ENCODE results near the gene TSC22D3. TPM values are rescaled to one million over a fixed set of nuclear protein-coding genes. Genes with fewer than 3 reads are reported as not detected.
A peak's percentile ranks its signal among the peaks of the same experiment; 100 is the strongest.

TSC22D3 gene
- total RNA-seq, 1 donor from 2014 or later = 107 TPM

GRCh38 chrX:107716816-107717700 is 58.5 kb downstream of the TSC22D3 start:
- Mint-ChIP-seq H3K9me3 (ENCODE audit: unreplicated experiment) (peaks cover 3% of the 10 kb centered on the region), H3K36me3 (ENCODE audit: unreplicated experiment) (no peaks in the 10 kb centered on the region), H3K4me1 (ENCODE audit: low read depth, unreplicated experiment) (peaks cover 9% of the 10 kb centered on the region), H3K27ac (ENCODE audit: unreplicated experiment) (peak overlapping the region; percentile 92), H3K4me3 (ENCODE audit: unreplicated experiment) (peak overlapping the region; percentile 81), H3K27me3 (ENCODE audit: unreplicated experiment) (no peaks in the 10 kb centered on the region)
- DNase-seq = peak; percentile 49
- TF ChIP-seq, protein P1, sequence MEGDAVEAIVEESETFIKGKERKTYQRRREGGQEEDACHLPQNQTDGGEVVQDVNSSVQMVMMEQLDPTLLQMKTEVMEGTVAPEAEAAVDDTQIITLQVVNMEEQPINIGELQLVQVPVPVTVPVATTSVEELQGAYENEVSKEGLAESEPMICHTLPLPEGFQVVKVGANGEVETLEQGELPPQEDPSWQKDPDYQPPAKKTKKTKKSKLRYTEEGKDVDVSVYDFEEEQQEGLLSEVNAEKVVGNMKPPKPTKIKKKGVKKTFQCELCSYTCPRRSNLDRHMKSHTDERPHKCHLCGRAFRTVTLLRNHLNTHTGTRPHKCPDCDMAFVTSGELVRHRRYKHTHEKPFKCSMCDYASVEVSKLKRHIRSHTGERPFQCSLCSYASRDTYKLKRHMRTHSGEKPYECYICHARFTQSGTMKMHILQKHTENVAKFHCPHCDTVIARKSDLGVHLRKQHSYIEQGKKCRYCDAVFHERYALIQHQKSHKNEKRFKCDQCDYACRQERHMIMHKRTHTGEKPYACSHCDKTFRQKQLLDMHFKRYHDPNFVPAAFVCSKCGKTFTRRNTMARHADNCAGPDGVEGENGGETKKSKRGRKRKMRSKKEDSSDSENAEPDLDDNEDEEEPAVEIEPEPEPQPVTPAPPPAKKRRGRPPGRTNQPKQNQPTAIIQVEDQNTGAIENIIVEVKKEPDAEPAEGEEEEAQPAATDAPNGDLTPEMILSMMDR (IDR thresholded peaks at IDR 0.05; ENCODE audit: partially characterized antibody, unreplicated experiment) = no peak

DNA sequence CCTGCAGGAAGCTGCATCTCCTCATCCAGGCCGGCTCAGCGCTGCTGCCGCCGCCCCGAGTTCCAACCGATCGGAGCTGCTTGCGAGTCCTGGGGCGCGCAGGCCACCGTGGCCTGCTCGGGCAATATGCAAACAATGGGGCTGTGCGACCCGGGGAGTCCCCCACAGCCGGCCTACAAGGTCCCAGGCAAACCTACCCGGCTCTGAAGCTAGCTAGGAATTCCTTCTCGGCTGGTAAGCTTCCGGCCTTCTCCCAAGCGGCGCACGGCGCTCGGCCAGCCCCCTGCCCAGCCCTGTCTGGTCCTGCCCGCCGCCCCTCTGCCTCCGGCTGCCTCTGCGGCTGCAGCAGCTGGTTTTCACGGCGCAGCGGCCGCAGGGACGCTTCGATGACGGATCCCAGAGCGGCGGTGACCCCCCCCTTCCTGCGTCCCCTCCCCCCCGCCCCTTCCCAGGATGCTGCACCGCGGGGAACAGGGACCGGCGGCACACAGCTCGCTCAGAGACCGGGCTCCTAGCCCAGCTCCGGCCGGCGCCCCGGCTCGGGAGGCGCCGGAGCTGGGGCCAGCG is 59.4 kb downstream of the TSC22D3 start:
- peak; percentile 73 for DNase-seq
- peak overlapping the region; percentile 95 for H3K27ac Mint-ChIP-seq (ENCODE audit: unreplicated experiment)
- no peaks in the 10 kb centered on the region for H3K27me3 Mint-ChIP-seq (ENCODE audit: unreplicated experiment)
- H3K9me3 Mint-ChIP-seq (ENCODE audit: unreplicated experiment) = peaks cover 5% of the 10 kb centered on the region
- peak overlapping the region; percentile 92 for H3K4me3 Mint-ChIP-seq (ENCODE audit: unreplicated experiment)
- TF ChIP-seq, protein P1 (IDR thresholded peaks at IDR 0.05; ENCODE audit: partially characterized antibody, unreplicated experiment) = no peak
- peaks cover 9% of the 10 kb centered on the region for H3K4me1 Mint-ChIP-seq (ENCODE audit: low read depth, unreplicated experiment)
- H3K36me3 Mint-ChIP-seq (ENCODE audit: unreplicated experiment) = no peaks in the 10 kb centered on the region

DNA sequence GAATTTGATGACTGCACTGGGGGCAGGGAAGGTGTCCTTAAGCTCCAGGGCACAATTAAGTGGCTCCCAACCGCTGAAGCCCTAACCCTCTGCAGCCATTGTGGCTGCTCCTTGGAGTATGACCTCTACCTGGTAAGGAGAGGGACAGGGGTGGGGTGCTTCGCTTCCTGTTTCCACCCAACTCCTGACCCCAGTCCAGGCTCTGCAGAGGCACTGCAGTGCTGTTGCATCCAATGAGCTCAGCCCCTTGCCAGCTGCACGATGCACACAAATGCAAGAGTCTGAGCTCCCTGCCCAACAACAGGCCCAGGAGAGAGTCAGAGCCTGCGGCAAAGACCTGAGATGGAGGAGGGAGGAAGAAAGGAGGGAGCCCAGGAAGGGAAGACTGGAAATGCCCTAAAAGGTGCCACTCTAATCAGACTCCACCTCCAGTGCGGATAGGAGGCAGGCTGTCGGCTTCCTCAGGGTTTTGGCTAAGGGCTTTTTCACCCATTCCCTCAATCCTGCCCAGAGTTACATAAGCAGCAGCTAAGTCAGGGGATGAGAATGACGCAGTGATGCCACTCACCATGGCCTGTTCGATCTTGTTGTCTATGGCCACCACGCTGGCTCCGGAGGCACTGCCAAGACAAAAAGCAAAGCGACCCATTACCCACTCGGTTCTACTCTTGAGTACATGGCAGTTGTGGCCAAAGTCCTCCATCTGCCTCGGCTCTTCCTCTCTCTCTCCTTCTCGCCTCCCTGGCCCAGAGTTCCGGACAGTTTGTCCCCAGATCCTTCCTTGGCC is 60.1 kb downstream of the TSC22D3 start:
- TF ChIP-seq, protein P1 (IDR thresholded peaks at IDR 0.05; ENCODE audit: partially characterized antibody, unreplicated experiment) = no peak
- Mint-ChIP-seq H3K27ac (ENCODE audit: unreplicated experiment) (peak overlapping the region; percentile 95), H3K9me3 (ENCODE audit: unreplicated experiment) (peaks cover 6% of the 10 kb centered on the region), H3K36me3 (ENCODE audit: unreplicated experiment) (no peaks in the 10 kb centered on the region), H3K4me1 (ENCODE audit: low read depth, unreplicated experiment) (peaks cover 9% of the 10 kb centered on the region), H3K4me3 (ENCODE audit: unreplicated experiment) (peak overlapping the region; percentile 92), H3K27me3 (ENCODE audit: unreplicated experiment) (no peaks in the 10 kb centered on the region)
- DNase-seq = no peak

DNA sequence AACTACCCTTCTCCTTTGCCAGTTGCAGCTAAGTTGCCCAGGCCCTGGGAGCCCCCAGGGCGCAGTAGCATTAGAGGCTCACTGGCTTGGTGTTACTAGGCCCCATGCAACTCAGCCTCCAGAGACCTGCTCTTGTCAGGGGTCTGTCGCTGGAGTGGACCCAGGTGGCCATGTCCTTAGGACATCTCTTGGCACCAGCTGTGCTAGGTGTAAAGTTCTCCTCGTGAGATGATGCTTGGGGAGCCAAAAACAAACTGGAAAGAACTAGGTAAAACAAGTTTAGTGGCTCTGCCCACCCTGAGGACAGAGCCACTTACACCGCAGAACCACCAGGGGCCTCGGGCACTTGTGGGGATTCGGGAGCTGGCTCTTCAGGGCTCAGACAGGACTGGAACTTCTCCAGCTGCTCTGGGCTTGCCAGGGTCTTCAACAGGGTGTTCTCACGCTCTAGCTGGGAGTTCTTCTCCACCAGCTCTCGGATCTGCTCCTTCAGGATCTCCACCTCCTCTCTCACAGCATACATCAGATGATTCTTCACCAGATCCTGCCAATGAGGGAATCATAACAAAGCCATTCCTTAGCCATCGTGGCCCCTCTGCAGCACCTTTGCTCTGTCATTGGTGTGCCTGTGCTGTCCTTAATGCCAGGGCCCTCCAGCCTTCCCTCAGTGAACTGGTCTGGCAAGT is 61.2 kb downstream of the TSC22D3 start:
- Mint-ChIP-seq H3K9me3 (ENCODE audit: unreplicated experiment) (peaks cover 6% of the 10 kb centered on the region), H3K27ac (ENCODE audit: unreplicated experiment) (no peak overlapping the region), H3K4me3 (ENCODE audit: unreplicated experiment) (peak overlapping the region; percentile 92), H3K4me1 (ENCODE audit: low read depth, unreplicated experiment) (peaks cover 9% of the 10 kb centered on the region), H3K27me3 (ENCODE audit: unreplicated experiment) (no peaks in the 10 kb centered on the region), H3K36me3 (ENCODE audit: unreplicated experiment) (no peaks in the 10 kb centered on the region)
- no peak for DNase-seq
- TF ChIP-seq, protein P1 (IDR thresholded peaks at IDR 0.05; ENCODE audit: partially characterized antibody, unreplicated experiment) = no peak
